HepG2 (cell line): ENCODE measurements around the gene SDC1. TPM values are rescaled to one million over a fixed set of nuclear protein-coding genes. Genes with fewer than 3 reads are reported as not detected.
"Not testable (repeated sequence)": the region's sequence is repeated elsewhere in the genome, so short reads cannot be mapped to it uniquely, and the experiment has no call there.

Experiments
- ATAC-seq: fragments of 200-7000 bp; cut with Tn5 transposase; 3 replicates; pipeline ENCODE4 v1.9.1; 2020; ENCODE audit warnings: mild to moderate bottlenecking, moderate library complexity
- BruUV-seq: library from RNA; stranded (reverse); fragments of 400-500 nt; replicated peaks from 2 replicates; lab custom pipeline; 2021; lab: Mats Ljungman, UMichigan
- CTCF ChIA-PET: fragments of 300-600 bp; formaldehyde crosslinking; extraction: SDS; loops from one replicate; lab custom pipeline; 2021; ENCODE audit warnings: low total read pairs, inconsistent platforms, low intra/inter-chr PET ratio; lab: Yijun Ruan, JAX
- POLR2A ChIA-PET: fragments of 350-600 bp; sonication (Branson Sonifier 250); formaldehyde crosslinking; loops from one replicate; lab custom pipeline; 2020; ENCODE audit warnings: antibody characterized with exemption, inconsistent platforms; lab: Yijun Ruan, JAX
- DNase-seq: peaks from one replicate; pipeline ENCODE4 v3.0.0-alpha.2; 2015; ENCODE audit warnings: low spot score
- FAIRE-seq: peaks from 3 replicates; lab custom pipeline; 2011; peaks lifted over from hg19 to GRCh38; lab: Jason Lieb, UNC
- H2AFZ ChIP-seq: one replicate; pipeline ENCODE4 v1.6.1; 2011; ENCODE audit warnings: low read length, inconsistent platforms
- H3K27ac ChIP-seq: fragments of 300-600 bp; 3 replicates; pipeline ENCODE4 v1.8.0; 2011; ENCODE audit warnings: mixed run types, mild to moderate bottlenecking, mixed read lengths, low read length, inconsistent platforms; ENCODE audit not compliant: insufficient read depth; ENCODE audit errors: extremely low read length
- H3K27me3 ChIP-seq, 2 experiments: fragments of 200-600 bp in 1 of 2; 2 replicates in 1 of 2; 3 replicates in 1 of 2; pipeline versions ENCODE4 v1.6.0 to v1.8.0; 2011; ENCODE audit warnings: low read length in 2 of 2, mild to moderate bottlenecking in 2 of 2, moderate library complexity in 2 of 2, inconsistent platforms in 1 of 2; ENCODE audit not compliant: insufficient read depth in 2 of 2, control insufficient read depth in 1 of 2
- H3K36me3 ChIP-seq, 2 experiments: fragments of 200-600 bp in 1 of 2; replicated peaks in 1 of 2; 2 replicates in 1 of 2; 3 replicates in 1 of 2; pipeline versions ENCODE4 v1.5.1 to v1.8.0; 2011; ENCODE audit warnings: low read length in 2 of 2, inconsistent platforms in 1 of 2; ENCODE audit not compliant: insufficient read depth in 2 of 2, control insufficient read depth in 1 of 2
- H3K4me1 ChIP-seq: 2 replicates; pipeline ENCODE4 v1.5.1; 2012; ENCODE audit warnings: low read length, inconsistent platforms; ENCODE audit not compliant: insufficient read depth
- H3K4me2 ChIP-seq: 2 replicates; pipeline ENCODE4 v1.6.0; 2011; ENCODE audit warnings: low read depth, low read length, inconsistent platforms
- H3K4me3 ChIP-seq, 3 experiments: fragments of 200-600 bp in 1 of 3; sonication (generic), shearing (Covaris generic) in 1 of 3; replicated peaks in 1 of 3; 2 replicates each; pipeline ENCODE4 v1.5.1; 2011 to 2016; ENCODE audit warnings: low read length in 3 of 3, inconsistent platforms in 2 of 3, low read depth in 2 of 3, mild to moderate bottlenecking in 2 of 3, control low read depth in 1 of 3, mixed read lengths in 1 of 3; ENCODE audit not compliant: insufficient read depth in 1 of 3
- H3K79me2 ChIP-seq: one replicate; pipeline ENCODE4 v1.6.1; 2011; ENCODE audit warnings: low read length, inconsistent platforms; ENCODE audit not compliant: insufficient read depth
- H3K9ac ChIP-seq: 2 replicates; pipeline ENCODE4 v1.6.0; 2011; ENCODE audit warnings: mild to moderate bottlenecking, low read depth, low read length, inconsistent platforms; ENCODE audit not compliant: insufficient read depth
- H3K9me3 ChIP-seq: 2 replicates; pipeline ENCODE4 v1.5.1; 2012; ENCODE audit warnings: mild to moderate bottlenecking, low read length
- H4K20me1 ChIP-seq: 2 replicates; pipeline ENCODE4 v1.6.0; 2011; ENCODE audit warnings: inconsistent platforms, mild to moderate bottlenecking, low read length, moderate library complexity; ENCODE audit not compliant: insufficient read depth
- CEBPG ChIP-seq: IDR thresholded peaks from 2 replicates; pipeline ENCODE4 v1.6.1; 2016
- ETV5 ChIP-seq: IDR thresholded peaks from 2 replicates; pipeline ENCODE4 v1.6.1; 2018; ENCODE audit warnings: missing biosample characterization, missing genetic modification reagents, inconsistent platforms, borderline replicate concordance
- FOXP1 ChIP-seq, 2 experiments: fragments of 450-650 bp in 1 of 2; IDR thresholded peaks; 2 replicates each; pipeline ENCODE4 v1.6.1; 2017 to 2018; ENCODE audit warnings: antibody characterized with exemption in 1 of 2
- GFI1 ChIP-seq: sonication (generic); formaldehyde crosslinking; IDR thresholded peaks from 2 replicates; pipeline ENCODE4 v1.5.0; 2020; ENCODE audit warnings: missing genetic modification reagents, mild to moderate bottlenecking, borderline replicate concordance
- HNF4A ChIP-seq: sonication (generic); formaldehyde crosslinking; IDR thresholded peaks from 2 replicates; pipeline ENCODE4 v1.4.0; 2020; ENCODE audit warnings: missing genetic modification reagents
- PAF1 ChIP-seq: IDR thresholded peaks from 2 replicates; pipeline ENCODE4 v1.6.1; 2016; ENCODE audit warnings: missing genetic modification reagents, missing compliant biosample characterization
- POLR2G ChIP-seq: fragments of 200-400 bp; formaldehyde crosslinking; IDR thresholded peaks from 2 replicates; pipeline ENCODE4 v1.6.1; 2018; ENCODE audit warnings: mild to moderate bottlenecking, low read depth, low read length, moderate library complexity
- RBM22 ChIP-seq: fragments of 200-400 bp; formaldehyde crosslinking; optimal IDR thresholded peaks from 2 replicates; pipeline ENCODE3; 2017; ENCODE audit warnings: mild to moderate bottlenecking, low read length, moderate library complexity
- SALL1 ChIP-seq: sonication (generic); formaldehyde crosslinking; IDR thresholded peaks from 2 replicates; pipeline ENCODE4 v1.8.0; 2022; ENCODE audit warnings: mild to moderate bottlenecking, missing genetic modification reagents
- SIX1 ChIP-seq: sonication (generic); formaldehyde crosslinking; IDR thresholded peaks from 2 replicates; pipeline ENCODE4 v1.4.0; 2020; ENCODE audit warnings: missing genetic modification reagents, borderline replicate concordance
- ZFP90 ChIP-seq: sonication (generic); formaldehyde crosslinking; IDR thresholded peaks from 2 replicates; pipeline ENCODE4 v1.8.0; 2022; ENCODE audit warnings: missing genetic modification reagents, mild to moderate bottlenecking, inconsistent platforms, borderline replicate concordance
- ZNF558 ChIP-seq: sonication (generic); formaldehyde crosslinking; IDR thresholded peaks from 2 replicates; pipeline ENCODE4 v1.9.0; 2022; ENCODE audit warnings: mild to moderate bottlenecking, missing genetic modification reagents, borderline replicate concordance
- WGBS: methylation state at CpG from one replicate; pipeline ENCODE4 v1.1.6; 2017; ENCODE audit warnings: low lambda C conversion rate; 5-methylcytosine and 5-hydroxymethylcytosine counted together
- in situ Hi-C: cut with HindIII; loops from 2 replicates; pipeline ENCODE4 v1.10.0; 2017; ENCODE audit warnings: low pct_unique_long_range_greater_than_20kb; ENCODE audit not compliant: extremely low pct_ligation_motif_present
- intact Hi-C: fragments of 100-400 bp; cut with micrococcal nuclease; formaldehyde crosslinking; loops from one replicate; pipeline ENCODE4 v1.10.0; 2022; ENCODE audit not compliant: unreplicated experiment
- polyA plus RNA-seq, 8 experiments: library from polyadenylated mRNA; depleted of rRNA in 3 of 8; stranded (reverse) in 7 of 8; unstranded in 1 of 8; fragments of >200 nt; fragmentation: Illumina TruSeq in 4 of 8; extraction: Trizol in 4 of 8; gene quantifications; 2 replicates each; pipeline versions ENCODE4 v1.2.1 to v1.2.3, GENCODE V29; 2011 to 2016; ENCODE audit warnings: low read depth in 4 of 8, missing spikeins in 1 of 8, mixed read lengths in 1 of 8; ENCODE audit not compliant: insufficient read depth in 1 of 8
- total RNA-seq, 5 experiments: library from RNA; depleted of rRNA; stranded (reverse); fragments of >200 nt; fragmentation: Illumina TruSeq; extraction: Trizol; gene quantifications; 2 replicates each; pipeline ENCODE4 v1.2.3, GENCODE V29; 2016; ENCODE audit warnings: low read depth in 1 of 5
- TF ChIP-seq, protein P1 (sequence below): sonication (generic); formaldehyde crosslinking; IDR thresholded peaks from 2 replicates; pipeline ENCODE4 v1.5.0; 2020; ENCODE audit warnings: mild to moderate bottlenecking, missing genetic modification reagents

Gene SDC1
- total and polyA plus RNA-seq, 2 of the 13 experiments (the other 11 are each of a cell fraction or from before 2014, with no cell fraction given): 108 to 119 TPM

DNA sequence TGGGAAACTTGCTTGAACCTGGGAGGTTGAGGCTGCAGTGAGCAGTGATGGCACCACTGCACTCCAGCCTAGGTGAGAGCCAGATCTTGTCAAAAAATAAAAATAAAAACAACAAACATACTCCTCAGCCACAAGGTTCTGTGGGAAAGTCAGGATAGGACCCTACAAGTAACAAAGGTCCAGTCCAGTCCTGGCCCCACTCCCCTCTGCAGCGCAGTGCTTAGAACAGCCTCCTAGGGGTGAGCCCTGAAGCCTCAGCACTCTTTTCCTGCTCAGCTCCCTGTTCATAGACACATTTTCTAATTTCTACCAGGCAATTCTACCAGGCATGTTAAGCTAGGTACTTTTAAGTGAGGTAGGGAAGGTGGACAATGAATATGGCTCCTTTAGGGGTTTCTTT is 22.2 kb upstream of the SDC1 start:
- H3K79me2 ChIP-seq: no peaks in the 10 kb centered on the region
- BruUV-seq: no TSS peak
- no peaks in the 10 kb centered on the region for H3K27me3 ChIP-seq
- H3K4me3 ChIP-seq: no peak overlapping the region
- TF ChIP-seq ETV5 (CRISPR knock-in tag) (no peak), RBM22 (peak; percentile 96), PAF1 (CRISPR knock-in tag) (0 out of 2 replicates have a peak, but pooled peaks have one; percentile 81), POLR2G (0 out of 2 replicates have a peak, but pooled peaks have one; percentile 21)
- ChIA-PET POLR2A (interaction anchor here (0.7 kb wide), 1 partner anchor 108 kb away, joined by 3 read pairs; no protein-coding TSS in a partner anchor), CTCF (no interaction called here)
- no peaks in the 10 kb centered on the region for H3K9me3 ChIP-seq
- intact Hi-C loops: no loop called here
- H3K9ac ChIP-seq: no peak overlapping the region
- H2AFZ ChIP-seq: no peak overlapping the region
- ATAC-seq (peak; percentile 8; the same call in 1 of the 3 replicates), FAIRE-seq (no peak), DNase-seq (no peak)
- H3K36me3 ChIP-seq: peaks cover 2 to 18% of the 10 kb centered on the region in 2 experiments; a peak in 4 of 5 replicates
- peaks cover 18% of the 10 kb centered on the region for H3K4me1 ChIP-seq
- WGBS: 100% methylated on average over 1 of the region's 1 CpG
- H4K20me1 ChIP-seq: no peaks in the 10 kb centered on the region
- in situ Hi-C loops: no loop called here
- no peak overlapping the region for H3K4me2 ChIP-seq
- no peak overlapping the region for H3K27ac ChIP-seq

DNA sequence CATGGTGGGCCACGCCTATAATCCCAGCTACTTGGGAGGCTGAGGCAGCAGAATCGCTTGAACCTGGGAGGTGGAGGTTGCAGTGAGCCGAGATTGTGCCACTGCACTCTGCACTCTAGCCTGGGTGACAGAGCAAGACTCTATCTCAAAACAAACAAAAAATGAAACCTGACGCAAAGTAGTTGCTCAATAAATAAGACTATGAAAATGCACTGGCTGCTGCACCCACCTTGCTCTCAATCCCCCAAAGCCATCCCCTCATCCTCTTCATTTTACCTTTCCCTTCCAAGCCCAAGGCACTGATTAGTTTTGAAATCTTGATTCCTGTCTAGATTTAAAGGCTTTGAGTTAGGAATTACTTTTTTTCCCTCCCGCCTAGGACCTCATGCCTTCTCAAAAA is 18.7 kb upstream of the SDC1 start:
- peak; percentile 5 for ATAC-seq
- 0 out of 2 replicates have a peak overlapping the region, but pooled peaks have one; percentile 48 for H3K4me2 ChIP-seq
- H3K36me3 ChIP-seq; DNase-seq; H4K20me1 ChIP-seq; H3K27me3 ChIP-seq; H3K4me3 ChIP-seq; H3K27ac ChIP-seq; H3K79me2 ChIP-seq; FAIRE-seq; CTCF ChIA-PET; H3K9ac ChIP-seq; BruUV-seq; intact Hi-C loops; H3K9me3 ChIP-seq; in situ Hi-C loops; H2AFZ ChIP-seq; TF ChIP-seq FOXP1 (CRISPR knock-in tag; IDR thresholded peaks at IDR 0.05): not testable (repeated sequence)
- 38% methylated on average over 5 of the region's 5 CpGs for WGBS
- peaks cover 18% of the 10 kb centered on the region for H3K4me1 ChIP-seq
- POLR2A ChIA-PET: interaction anchor here (1.6 kb wide), 1 partner anchor 18 kb away, joined by 4 read pairs; the partner anchor contains the start of gene SDC1
- TF ChIP-seq SIX1 (peak; percentile 32; the same call in 1 of the 2 replicates), FOXP1 (IDR thresholded peaks at IDR 0.05) (peak; percentile 23; the same call in 1 of the 2 replicates), SALL1 (peak; percentile 23; the same call in 1 of the 2 replicates), ZFP90 (CRISPR knock-in tag) (peak; percentile 77; the same call in 1 of the 2 replicates), HNF4A (CRISPR knock-in tag) (peak; percentile 46; the same call in 1 of the 2 replicates), GFI1 (CRISPR knock-in tag) (peak; percentile 61; the same call in 1 of the 2 replicates), CEBPG (CRISPR knock-in tag) (peak; percentile 33; the same call in 1 of the 2 replicates), ZNF558 (CRISPR knock-in tag) (0 out of 2 replicates have a peak, but pooled peaks have one; percentile 18)
- TF ChIP-seq, protein P1, sequence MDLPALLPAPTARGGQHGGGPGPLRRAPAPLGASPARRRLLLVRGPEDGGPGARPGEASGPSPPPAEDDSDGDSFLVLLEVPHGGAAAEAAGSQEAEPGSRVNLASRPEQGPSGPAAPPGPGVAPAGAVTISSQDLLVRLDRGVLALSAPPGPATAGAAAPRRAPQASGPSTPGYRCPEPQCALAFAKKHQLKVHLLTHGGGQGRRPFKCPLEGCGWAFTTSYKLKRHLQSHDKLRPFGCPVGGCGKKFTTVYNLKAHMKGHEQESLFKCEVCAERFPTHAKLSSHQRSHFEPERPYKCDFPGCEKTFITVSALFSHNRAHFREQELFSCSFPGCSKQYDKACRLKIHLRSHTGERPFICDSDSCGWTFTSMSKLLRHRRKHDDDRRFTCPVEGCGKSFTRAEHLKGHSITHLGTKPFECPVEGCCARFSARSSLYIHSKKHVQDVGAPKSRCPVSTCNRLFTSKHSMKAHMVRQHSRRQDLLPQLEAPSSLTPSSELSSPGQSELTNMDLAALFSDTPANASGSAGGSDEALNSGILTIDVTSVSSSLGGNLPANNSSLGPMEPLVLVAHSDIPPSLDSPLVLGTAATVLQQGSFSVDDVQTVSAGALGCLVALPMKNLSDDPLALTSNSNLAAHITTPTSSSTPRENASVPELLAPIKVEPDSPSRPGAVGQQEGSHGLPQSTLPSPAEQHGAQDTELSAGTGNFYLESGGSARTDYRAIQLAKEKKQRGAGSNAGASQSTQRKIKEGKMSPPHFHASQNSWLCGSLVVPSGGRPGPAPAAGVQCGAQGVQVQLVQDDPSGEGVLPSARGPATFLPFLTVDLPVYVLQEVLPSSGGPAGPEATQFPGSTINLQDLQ (CRISPR knock-in tag): 0 out of 2 replicates have a peak, but pooled peaks have one; percentile 6
- TF ChIP-seq, all 625 proteins: peak for 9; not testable (repeated sequence) for 616
